CD4-positive, alpha-beta memory T cell (primary cell): ENCODE data around the gene PDIA2. TPM values are rescaled to one million over a fixed set of nuclear protein-coding genes. Genes with fewer than 3 reads are reported as not detected.

Experiments
- CTCF ChIA-PET: fragments of 350-600 bp; sonication (Branson Sonifier 250); formaldehyde crosslinking; loops from one replicate; lab custom pipeline; 2021; ENCODE audit warnings: inconsistent platforms; ENCODE audit not compliant: partially characterized antibody; lab: Charles Lee
- POLR2A ChIA-PET: fragments of 350-600 bp; sonication (Branson Sonifier 250); formaldehyde crosslinking; loops from one replicate; lab custom pipeline; 2021; ENCODE audit not compliant: partially characterized antibody; lab: Charles Lee
- DNase-seq, 5 donors: peaks; one replicate each; pipeline versions ENCODE4 v3.0.0 to v3.0.0-alpha.2; 2020 to 2022; ENCODE audit warnings: mixed read lengths in 1 of 5
- H3K27ac ChIP-seq: one replicate; pipeline ENCODE4 v1.7.0; 2013; ENCODE audit warnings: low read depth, low read length
- H3K27me3 ChIP-seq: 2 replicates; pipeline ENCODE4 v1.7.0; 2013; ENCODE audit warnings: mild to moderate bottlenecking, low read length, moderate library complexity; ENCODE audit not compliant: insufficient read depth
- H3K36me3 ChIP-seq: 2 replicates; pipeline ENCODE4 v1.7.0; 2013; ENCODE audit warnings: mild to moderate bottlenecking, low read length, moderate library complexity; ENCODE audit not compliant: insufficient read depth
- H3K4me1 ChIP-seq: 2 replicates; pipeline ENCODE4 v1.7.0; 2013; ENCODE audit warnings: mild to moderate bottlenecking, low read length, moderate library complexity; ENCODE audit not compliant: insufficient read depth
- H3K4me3 ChIP-seq, 2 donors: one replicate each; pipeline ENCODE4 v1.7.0; 2013; ENCODE audit warnings: low read length in 2 of 2, mild to moderate bottlenecking in 1 of 2
- H3K9me3 ChIP-seq, 2 donors: one replicate each; pipeline ENCODE4 v1.7.0; 2013; ENCODE audit warnings: low read length in 2 of 2, control low read depth in 1 of 2; ENCODE audit not compliant: control insufficient read depth in 1 of 2
- H3K27ac Mint-ChIP-seq, 7 donors: one replicate each; pipeline ENCODE4 v1.8.0; 2020 to 2021; ENCODE audit warnings: mixed read lengths in 7 of 7, mild to moderate bottlenecking in 6 of 7, inconsistent platforms in 3 of 7, moderate library complexity in 3 of 7
- H3K27me3 Mint-ChIP-seq, 2 donors: one replicate each; pipeline ENCODE4 v1.8.0; 2020 to 2021; ENCODE audit warnings: mixed read lengths in 2 of 2
- H3K36me3 Mint-ChIP-seq, 2 donors: one replicate each; pipeline ENCODE4 v1.8.0; 2020 to 2021; ENCODE audit warnings: mixed read lengths in 2 of 2, inconsistent platforms in 1 of 2, mild to moderate bottlenecking in 1 of 2
- H3K4me1 Mint-ChIP-seq, 4 donors: one replicate each; pipeline ENCODE4 v1.8.0; 2020 to 2021; ENCODE audit warnings: mixed read lengths in 4 of 4, mild to moderate bottlenecking in 1 of 4
- H3K4me3 Mint-ChIP-seq, 8 donors: one replicate each; pipeline ENCODE4 v1.8.0; 2020 to 2021; ENCODE audit warnings: mixed read lengths in 8 of 8, mild to moderate bottlenecking in 7 of 8, moderate library complexity in 6 of 8, inconsistent platforms in 3 of 8
- H3K9me3 Mint-ChIP-seq, 8 donors: one replicate each; pipeline ENCODE4 v1.8.0; 2020 to 2021; ENCODE audit warnings: mixed read lengths in 8 of 8, mild to moderate bottlenecking in 5 of 8, inconsistent platforms in 3 of 8, moderate library complexity in 1 of 8
- intact Hi-C: fragments of 100-400 bp; cut with micrococcal nuclease; formaldehyde crosslinking; loops from one replicate; pipeline ENCODE4 v1.15.1; 2023
- polyA plus RNA-seq, 2 donors: library from polyadenylated mRNA; unstranded; fragments of 300-500 nt; fragmentation: Illumina TruSeq; gene quantifications; one replicate each; pipeline ENCODE4 v1.2.3, GENCODE V29; 2021
- total RNA-seq, 2 experiments: library from RNA; stranded (reverse); gene quantifications; one replicate each; pipeline ENCODE4 v1.2.3, GENCODE V29; 2021

PDIA2 gene
- total and polyA plus RNA-seq, 4 experiments from 2014 or later = not detected

GRCh38 chr16:280991-281659 is 1.8 kb upstream of the PDIA2 start:
- H3K27ac Mint-ChIP-seq = no peak overlapping the region
- H3K4me3 Mint-ChIP-seq = peak overlapping the region in 1 of 8 donors; percentile 25
- POLR2A ChIA-PET = no interaction called here
- H3K4me1 ChIP-seq = peaks cover 10% of the 10 kb centered on the region
- CTCF ChIA-PET = no interaction called here
- H3K36me3 ChIP-seq = no peaks in the 10 kb centered on the region
- H3K9me3 ChIP-seq = no peaks in the 10 kb centered on the region
- H3K27ac ChIP-seq = no peak overlapping the region
- no peak overlapping the region for H3K4me3 ChIP-seq
- H3K4me1 Mint-ChIP-seq = peaks cover 6 to 9% (median 8%) of the 10 kb centered on the region in 4 donors
- H3K9me3 Mint-ChIP-seq = no peaks in the 10 kb centered on the region
- intact Hi-C loops = no loop called here
- H3K36me3 Mint-ChIP-seq = no peaks in the 10 kb centered on the region
- H3K27me3 Mint-ChIP-seq = peaks cover 4 to 7% of the 10 kb centered on the region in 2 donors
- no peak for DNase-seq
- H3K27me3 ChIP-seq = no peaks in the 10 kb centered on the region

DNA sequence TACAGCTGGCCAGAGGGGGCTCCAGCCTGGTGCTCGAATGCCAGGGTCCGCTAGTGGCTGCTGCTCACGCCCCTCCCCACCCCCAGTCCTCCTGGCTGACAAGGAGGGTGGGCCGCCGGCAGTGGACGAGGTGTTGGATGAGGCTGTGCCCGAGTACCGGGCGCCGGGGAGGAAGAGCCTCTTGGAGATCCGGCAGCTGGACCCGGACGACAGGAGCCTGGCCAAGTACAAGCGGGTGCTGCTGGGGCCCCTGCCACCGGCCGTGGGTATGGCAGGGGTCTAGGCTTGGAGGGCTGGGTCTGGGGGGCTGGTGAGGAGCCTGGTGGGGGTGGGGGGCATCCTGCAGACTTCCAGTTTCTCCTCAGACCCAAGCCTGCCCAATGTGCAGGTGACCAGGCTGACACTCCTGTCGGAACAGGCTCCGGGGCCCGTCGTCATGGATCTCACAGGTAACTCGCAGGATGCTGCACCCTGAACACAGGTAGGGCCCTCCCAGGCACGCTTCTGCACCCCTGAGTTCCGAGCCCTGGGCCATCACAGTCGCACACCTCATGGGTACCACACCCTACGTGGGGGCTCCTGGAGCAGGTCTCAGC is 1.2 kb upstream of the PDIA2 start:
- ChIA-PET POLR2A (no interaction called here), CTCF (no interaction called here)
- peaks cover 10% of the 10 kb centered on the region for H3K4me1 ChIP-seq
- H3K36me3 ChIP-seq = no peaks in the 10 kb centered on the region
- Mint-ChIP-seq H3K36me3 (peaks cover 3% of the 10 kb centered on the region in 2 donors), H3K4me1 (peaks cover 6 to 8% (median 7%) of the 10 kb centered on the region in 4 donors), H3K9me3 (no peaks in the 10 kb centered on the region), H3K27ac (no peak overlapping the region), H3K4me3 (no peak overlapping the region), H3K27me3 (peaks cover 0 to 6% of the 10 kb centered on the region in 2 donors)
- H3K9me3 ChIP-seq = no peaks in the 10 kb centered on the region
- no peak overlapping the region for H3K27ac ChIP-seq
- no peaks in the 10 kb centered on the region for H3K27me3 ChIP-seq
- H3K4me3 ChIP-seq = no peak overlapping the region
- DNase-seq = no peak
- intact Hi-C loops = no loop called here

DNA sequence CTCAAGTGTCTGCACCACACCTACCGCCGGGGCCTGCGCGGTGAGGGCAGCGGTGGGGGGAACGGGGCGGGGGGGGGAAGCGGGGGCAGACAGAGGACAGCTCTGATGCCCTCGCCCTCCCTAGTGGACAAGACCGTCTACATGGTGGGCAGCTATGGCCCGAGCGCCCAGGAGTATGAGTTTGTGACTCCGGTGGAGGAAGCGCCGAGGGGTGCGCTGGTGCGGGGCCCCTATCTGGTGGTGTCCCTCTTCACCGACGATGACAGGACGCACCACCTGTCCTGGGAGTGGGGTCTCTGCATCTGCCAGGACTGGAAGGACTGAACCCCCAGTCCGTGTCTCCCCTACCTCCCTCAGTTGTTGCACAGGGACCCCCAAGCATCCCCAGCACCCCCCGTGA is 473 bp upstream of the PDIA2 start:
- no peak for DNase-seq
- Mint-ChIP-seq H3K36me3 (peaks cover 6 to 7% of the 10 kb centered on the region in 2 donors), H3K27me3 (peaks cover 0 to 4% of the 10 kb centered on the region in 2 donors), H3K4me3 (no peak overlapping the region), H3K9me3 (no peaks in the 10 kb centered on the region), H3K4me1 (peaks cover 6 to 8% (median 7%) of the 10 kb centered on the region in 4 donors), H3K27ac (no peak overlapping the region)
- intact Hi-C loops = no loop called here
- no peaks in the 10 kb centered on the region for H3K9me3 ChIP-seq
- peaks cover 10% of the 10 kb centered on the region for H3K4me1 ChIP-seq
- no peak overlapping the region for H3K4me3 ChIP-seq
- H3K36me3 ChIP-seq = peaks cover 3% of the 10 kb centered on the region
- ChIA-PET POLR2A (no interaction called here), CTCF (no interaction called here)
- no peaks in the 10 kb centered on the region for H3K27me3 ChIP-seq
- H3K27ac ChIP-seq = no peak overlapping the region

DNA sequence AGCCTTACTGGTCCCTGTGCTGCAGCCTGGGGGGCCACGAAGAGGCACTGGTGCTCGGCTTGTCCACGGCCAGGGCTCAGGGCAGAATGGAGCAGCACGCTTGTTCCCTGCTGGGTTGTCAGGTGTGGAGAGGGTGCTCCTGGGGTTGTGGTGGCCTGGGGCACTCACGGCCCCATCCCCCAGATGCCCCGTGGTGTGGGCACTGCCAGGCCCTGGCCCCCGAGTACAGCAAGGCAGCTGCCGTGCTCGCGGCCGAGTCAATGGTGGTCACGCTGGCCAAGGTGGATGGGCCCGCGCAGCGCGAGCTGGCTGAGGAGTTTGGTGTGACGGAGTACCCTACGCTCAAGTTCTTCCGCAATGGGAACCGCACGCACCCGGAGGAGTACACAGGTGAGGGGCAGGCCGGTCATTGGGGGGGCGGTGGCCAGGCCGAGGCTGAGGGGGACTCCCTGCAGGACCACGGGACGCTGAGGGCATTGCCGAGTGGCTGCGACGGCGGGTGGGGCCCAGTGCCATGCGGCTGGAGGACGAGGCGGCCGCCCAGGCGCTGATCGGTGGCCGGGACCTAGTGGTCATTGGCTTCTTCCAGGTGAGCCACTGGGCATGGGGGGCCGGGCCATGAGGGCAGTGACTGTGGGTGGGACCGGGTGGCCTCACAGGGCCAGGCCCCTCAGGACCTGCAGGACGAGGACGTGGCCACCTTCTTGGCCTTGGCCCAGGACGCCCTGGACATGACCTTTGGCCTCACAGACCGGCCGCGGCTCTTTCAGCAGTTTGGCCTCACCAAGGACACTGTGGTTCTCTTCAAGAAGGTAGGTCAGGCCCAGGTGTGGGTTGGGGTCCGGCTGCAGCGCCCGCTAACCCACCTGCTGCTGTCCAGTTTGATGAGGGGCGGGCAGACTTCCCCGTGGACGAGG is 1.5 kb downstream of the PDIA2 start:
- H3K36me3 Mint-ChIP-seq = peaks cover 11 to 17% of the 10 kb centered on the region in 2 donors
- DNase-seq = no peak
- H3K27ac ChIP-seq = no peak overlapping the region
- no peaks in the 10 kb centered on the region for H3K4me1 Mint-ChIP-seq
- H3K9me3 ChIP-seq = no peaks in the 10 kb centered on the region
- H3K36me3 ChIP-seq = peaks cover 15% of the 10 kb centered on the region
- CTCF ChIA-PET = no interaction called here
- peaks cover 1% of the 10 kb centered on the region for H3K4me1 ChIP-seq
- H3K27me3 ChIP-seq = no peaks in the 10 kb centered on the region
- no peak overlapping the region for H3K4me3 ChIP-seq
- H3K4me3 Mint-ChIP-seq = no peak overlapping the region
- H3K9me3 Mint-ChIP-seq = peaks cover 0 to 3% (median 0%) of the 10 kb centered on the region in 8 donors
- H3K27me3 Mint-ChIP-seq = no peaks in the 10 kb centered on the region
- H3K27ac Mint-ChIP-seq = no peak overlapping the region
- intact Hi-C loops = no loop called here
- POLR2A ChIA-PET = no interaction called here

DNA sequence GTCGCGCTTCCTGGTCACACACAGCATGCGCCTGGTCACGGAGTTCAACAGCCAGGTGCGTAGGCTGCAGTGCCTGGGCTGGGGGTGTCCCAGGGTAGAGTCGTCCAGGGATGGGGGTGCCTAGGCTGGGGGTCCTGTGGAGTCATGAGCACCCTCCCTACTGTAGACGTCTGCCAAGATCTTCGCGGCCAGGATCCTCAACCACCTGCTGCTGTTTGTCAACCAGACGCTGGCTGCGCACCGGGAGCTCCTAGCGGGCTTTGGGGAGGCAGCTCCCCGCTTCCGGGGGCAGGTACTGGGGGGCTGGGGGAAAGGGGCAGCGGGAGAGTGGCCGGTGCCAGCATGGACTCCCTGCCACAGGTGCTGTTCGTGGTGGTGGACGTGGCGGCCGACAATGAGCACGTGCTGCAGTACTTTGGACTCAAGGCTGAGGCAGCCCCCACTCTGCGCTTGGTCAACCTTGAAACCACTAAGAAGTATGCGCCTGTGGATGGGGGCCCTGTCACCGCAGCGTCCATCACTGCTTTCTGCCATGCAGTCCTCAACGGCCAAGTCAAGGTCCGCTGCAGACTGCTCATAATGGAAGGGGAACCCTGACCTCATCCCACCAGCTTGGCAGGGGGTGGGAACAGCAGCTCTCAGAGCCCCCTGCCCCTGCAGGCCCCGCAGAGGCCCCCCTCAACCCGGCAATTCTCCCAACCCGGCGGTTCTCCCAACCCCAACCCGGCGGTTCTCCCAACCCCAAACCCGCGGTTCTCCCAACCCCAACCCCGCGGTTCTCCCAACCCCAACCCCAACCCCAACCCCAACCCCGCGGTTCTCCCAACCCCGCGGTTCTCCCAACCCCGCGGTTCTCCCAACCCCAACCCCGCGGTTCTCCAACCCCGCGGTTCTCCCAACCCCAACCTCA is 2.4 kb downstream of the PDIA2 start:
- Histone ChIP-seq H3K9me3 (no peaks in the 10 kb centered on the region), H3K27ac (no peak overlapping the region), H3K36me3 (peaks cover 15% of the 10 kb centered on the region), H3K4me3 (no peak overlapping the region), H3K4me1 (no peaks in the 10 kb centered on the region), H3K27me3 (no peaks in the 10 kb centered on the region)
- peaks cover 11 to 20% of the 10 kb centered on the region in 2 donors for H3K36me3 Mint-ChIP-seq
- H3K4me1 Mint-ChIP-seq = no peaks in the 10 kb centered on the region
- H3K27ac Mint-ChIP-seq = no peak overlapping the region
- CTCF ChIA-PET = no interaction called here
- intact Hi-C loops = no loop called here
- no peak for DNase-seq
- POLR2A ChIA-PET = no interaction called here
- no peak overlapping the region for H3K4me3 Mint-ChIP-seq
- H3K9me3 Mint-ChIP-seq = peaks cover 0 to 3% (median 0%) of the 10 kb centered on the region in 8 donors
- H3K27me3 Mint-ChIP-seq = no peaks in the 10 kb centered on the region

DNA sequence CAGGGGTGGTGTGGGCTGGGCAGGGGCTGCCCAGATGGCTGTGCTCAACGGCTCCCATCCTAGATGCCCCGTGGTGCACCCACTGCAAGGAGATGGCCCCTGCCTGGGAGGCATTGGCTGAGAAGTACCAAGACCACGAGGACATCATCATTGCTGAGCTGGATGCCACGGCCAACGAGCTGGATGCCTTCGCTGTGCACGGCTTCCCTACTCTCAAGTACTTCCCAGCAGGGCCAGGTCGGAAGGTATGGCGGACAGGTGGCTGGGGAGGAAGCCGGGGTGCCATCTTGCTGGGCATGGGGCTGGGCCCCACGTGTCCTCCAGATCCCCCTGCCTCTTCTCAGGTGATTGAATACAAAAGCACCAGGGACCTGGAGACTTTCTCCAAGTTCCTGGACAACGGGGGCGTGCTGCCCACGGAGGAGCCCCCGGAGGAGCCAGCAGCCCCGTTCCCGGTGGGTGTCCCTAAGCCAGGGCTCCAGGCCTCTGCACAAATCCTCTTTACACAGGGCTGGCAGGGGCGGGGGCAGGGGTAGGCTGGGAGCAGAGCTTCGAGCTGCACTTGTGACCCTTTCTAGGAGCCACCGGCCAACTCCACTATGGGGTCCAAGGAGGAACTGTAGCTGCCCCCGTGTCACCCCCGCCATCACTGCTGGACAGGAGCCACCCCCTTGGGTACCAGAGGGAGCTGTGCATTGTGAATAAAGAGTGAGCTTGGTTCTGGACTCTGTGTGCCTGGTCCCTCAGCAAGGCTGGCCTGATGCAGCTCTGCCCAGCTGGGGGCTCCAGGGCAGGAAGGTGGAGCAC is 3.7 kb downstream of the PDIA2 start:
- intact Hi-C loops = no loop called here
- POLR2A ChIA-PET = no interaction called here
- CTCF ChIA-PET = no interaction called here
- Histone ChIP-seq H3K27ac (no peak overlapping the region), H3K27me3 (no peaks in the 10 kb centered on the region), H3K4me3 (no peak overlapping the region), H3K36me3 (peaks cover 19% of the 10 kb centered on the region), H3K4me1 (no peaks in the 10 kb centered on the region), H3K9me3 (no peaks in the 10 kb centered on the region)
- no peaks in the 10 kb centered on the region for H3K27me3 Mint-ChIP-seq
- peaks cover 0 to 3% (median 0%) of the 10 kb centered on the region in 8 donors for H3K9me3 Mint-ChIP-seq
- H3K4me3 Mint-ChIP-seq = no peak overlapping the region
- no peaks in the 10 kb centered on the region for H3K4me1 Mint-ChIP-seq
- no peak for DNase-seq
- H3K36me3 Mint-ChIP-seq = peaks cover 14 to 21% of the 10 kb centered on the region in 2 donors
- H3K27ac Mint-ChIP-seq = no peak overlapping the region
